ENCODE measurements around the gene GDAP1L1.

GRCh38 chr20:44302736-44303135 is 55.6 kb downstream of the GDAP1L1 start:
- TF ChIP-seq CTCF (IDR thresholded peaks at IDR 0.05; ENCODE audit: borderline replicate concordance, extremely low read depth, low read length, poor library complexity, severe bottlenecking) (no peak), EZH2 (IDR thresholded peaks at IDR 0.05; ENCODE audit: borderline replicate concordance, low read depth, low read length, severe bottlenecking) (no peak)
